ENCODE data around the gene RAD51C.
"Not testable (repeated sequence)": the region's sequence is repeated elsewhere in the genome, so short reads cannot be mapped to it uniquely, and the experiment has no call there.

RAD51C gene

DNA sequence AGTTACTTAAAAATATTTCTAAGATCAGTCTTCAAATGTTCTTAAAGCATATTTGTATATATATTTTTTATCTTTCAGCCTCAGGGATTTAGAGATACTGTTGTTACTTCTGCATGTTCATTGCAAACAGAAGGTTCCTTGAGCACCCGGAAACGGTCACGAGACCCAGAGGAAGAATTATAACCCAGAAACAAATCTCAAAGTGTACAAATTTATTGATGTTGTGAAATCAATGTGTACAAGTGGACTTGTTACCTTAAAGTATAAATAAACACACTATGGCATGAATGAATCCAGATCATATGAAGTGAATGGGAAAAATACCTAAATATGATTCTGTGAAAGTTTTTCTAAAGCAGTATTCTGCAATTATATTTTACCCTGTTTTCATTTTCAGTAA is 41.6 kb downstream of the RAD51C start:
- TF ChIP-seq, protein P1, sequence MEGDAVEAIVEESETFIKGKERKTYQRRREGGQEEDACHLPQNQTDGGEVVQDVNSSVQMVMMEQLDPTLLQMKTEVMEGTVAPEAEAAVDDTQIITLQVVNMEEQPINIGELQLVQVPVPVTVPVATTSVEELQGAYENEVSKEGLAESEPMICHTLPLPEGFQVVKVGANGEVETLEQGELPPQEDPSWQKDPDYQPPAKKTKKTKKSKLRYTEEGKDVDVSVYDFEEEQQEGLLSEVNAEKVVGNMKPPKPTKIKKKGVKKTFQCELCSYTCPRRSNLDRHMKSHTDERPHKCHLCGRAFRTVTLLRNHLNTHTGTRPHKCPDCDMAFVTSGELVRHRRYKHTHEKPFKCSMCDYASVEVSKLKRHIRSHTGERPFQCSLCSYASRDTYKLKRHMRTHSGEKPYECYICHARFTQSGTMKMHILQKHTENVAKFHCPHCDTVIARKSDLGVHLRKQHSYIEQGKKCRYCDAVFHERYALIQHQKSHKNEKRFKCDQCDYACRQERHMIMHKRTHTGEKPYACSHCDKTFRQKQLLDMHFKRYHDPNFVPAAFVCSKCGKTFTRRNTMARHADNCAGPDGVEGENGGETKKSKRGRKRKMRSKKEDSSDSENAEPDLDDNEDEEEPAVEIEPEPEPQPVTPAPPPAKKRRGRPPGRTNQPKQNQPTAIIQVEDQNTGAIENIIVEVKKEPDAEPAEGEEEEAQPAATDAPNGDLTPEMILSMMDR (IDR thresholded peaks at IDR 0.05; ENCODE audit: control insufficient read depth, insufficient read depth, low read depth, low read length, missing control alignments), result no peak
- no peak for DNase-seq (ENCODE audit: low read depth)
- no peak overlapping the region for H3K4me3 ChIP-seq (ENCODE audit: control insufficient read depth, low read depth, low read length)

DNA sequence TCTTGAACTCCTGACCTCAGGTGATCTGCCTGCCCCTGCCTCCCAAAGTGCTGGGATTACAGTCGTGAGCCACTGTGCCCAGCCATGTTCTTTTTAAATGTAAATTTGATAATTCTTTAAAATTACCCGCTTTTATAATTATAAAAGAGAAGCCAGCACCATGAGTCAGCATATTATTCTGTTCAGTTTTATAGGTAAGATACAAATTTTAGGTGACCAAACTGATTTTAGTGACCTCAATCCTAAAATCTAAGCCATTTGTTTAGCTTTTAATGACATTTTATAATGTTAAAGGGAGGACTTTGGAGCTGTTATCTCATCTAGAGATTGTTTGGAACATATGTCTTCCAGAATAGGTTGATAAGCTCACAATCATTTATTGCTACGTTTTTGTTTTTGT is 42.4 kb downstream of the RAD51C start:
- DNase-seq (ENCODE audit: low read depth), result no peak
- no peak overlapping the region for H3K4me3 ChIP-seq (ENCODE audit: control insufficient read depth, low read depth, low read length)
- TF ChIP-seq, protein P1 (IDR thresholded peaks at IDR 0.05; ENCODE audit: control insufficient read depth, insufficient read depth, low read depth, low read length, missing control alignments), result no peak

DNA sequence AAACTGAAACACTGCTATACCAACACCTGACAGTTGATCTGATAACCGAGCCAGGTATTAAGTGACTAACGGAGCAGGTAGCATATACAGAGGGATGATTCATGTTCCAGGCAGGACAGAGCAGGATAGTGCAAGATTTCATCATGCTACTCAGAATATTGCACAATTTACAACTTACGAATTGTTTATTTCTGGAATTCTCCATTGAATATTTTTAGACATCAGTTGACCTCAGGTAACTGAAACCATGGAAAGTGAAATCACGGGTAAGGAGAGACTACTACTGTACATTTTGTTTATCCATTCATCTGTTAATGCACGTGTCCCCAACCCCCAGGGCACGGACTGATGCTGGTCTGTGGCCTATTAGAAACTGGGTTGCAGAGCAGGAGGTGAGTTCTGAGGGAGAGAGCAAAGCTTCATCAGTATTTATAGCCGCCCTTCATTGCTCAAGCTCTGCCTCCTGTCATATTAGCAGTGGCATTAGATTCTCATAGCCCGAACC is 48.8 kb downstream of the RAD51C start:
- DNase-seq (ENCODE audit: low read depth), result peak; percentile 14
- TF ChIP-seq, protein P1 (IDR thresholded peaks at IDR 0.05; ENCODE audit: control insufficient read depth, insufficient read depth, low read depth, low read length, missing control alignments), result no peak
- no peak overlapping the region for H3K4me3 ChIP-seq (ENCODE audit: control insufficient read depth, low read depth, low read length)

DNA sequence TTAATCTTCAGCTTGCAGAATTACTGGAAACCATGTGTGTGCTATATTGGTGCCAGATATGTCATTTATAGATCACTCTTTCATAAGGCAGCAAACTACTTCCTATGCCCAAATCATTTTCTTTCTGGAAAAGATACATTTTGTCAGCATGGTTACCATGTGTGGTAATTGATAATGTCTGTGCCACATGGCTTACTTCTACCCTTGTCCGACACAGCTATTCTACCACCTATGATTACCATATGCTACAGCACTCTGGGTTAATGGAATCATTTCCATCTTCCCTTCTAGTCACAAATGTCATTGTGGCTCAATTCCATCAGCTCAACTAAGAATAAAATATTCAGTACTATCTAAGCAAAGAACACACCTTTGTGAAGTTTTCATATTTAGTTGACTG is 55.3 kb downstream of the RAD51C start:
- TF ChIP-seq, protein P1 (IDR thresholded peaks at IDR 0.05; ENCODE audit: control insufficient read depth, insufficient read depth, low read depth, low read length, missing control alignments), result no peak
- DNase-seq (ENCODE audit: low read depth), result no peak
- no peak overlapping the region for H3K4me3 ChIP-seq (ENCODE audit: control insufficient read depth, low read depth, low read length)

DNA sequence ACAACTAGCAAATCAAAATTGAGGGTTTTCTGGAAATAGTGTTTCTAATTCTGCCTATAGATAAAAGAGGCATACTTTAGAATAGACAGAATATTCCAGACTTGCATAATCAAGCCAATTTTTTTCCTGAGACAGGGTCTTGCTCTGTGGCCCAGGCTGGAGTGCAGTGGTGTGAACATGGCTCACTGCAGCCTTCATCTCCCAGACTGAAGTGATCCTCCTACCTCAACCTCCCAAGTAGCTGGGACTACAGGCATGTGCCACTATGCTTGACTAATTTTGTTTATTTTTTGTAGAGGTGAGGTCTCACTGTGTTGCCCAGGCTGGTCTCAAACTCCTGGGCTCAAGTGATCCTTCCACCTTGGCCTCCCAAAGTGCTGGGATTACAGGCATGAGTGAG is 57.2 kb downstream of the RAD51C start:
- not testable (repeated sequence) for H3K4me3 ChIP-seq (ENCODE audit: control insufficient read depth, low read depth, low read length); DNase-seq (ENCODE audit: low read depth)

DNA sequence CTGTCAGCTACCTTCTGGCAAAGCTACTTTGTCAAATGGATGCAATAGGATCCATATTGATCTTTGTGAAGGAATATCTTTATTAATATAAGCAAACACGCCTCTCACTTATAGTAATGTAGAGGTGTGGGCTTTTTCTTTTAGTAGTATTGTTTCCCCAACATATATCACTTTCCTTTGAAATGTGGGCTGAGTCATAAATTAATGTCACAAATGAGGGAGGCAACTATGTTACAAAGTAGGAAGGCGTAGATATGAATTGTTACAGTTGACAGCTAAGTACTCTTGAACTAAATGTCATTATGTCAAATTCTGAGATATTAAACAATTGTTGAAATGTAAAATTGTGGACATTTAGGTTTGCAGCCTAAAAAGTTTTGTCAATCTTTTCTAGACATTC is 60.6 kb downstream of the RAD51C start:
- TF ChIP-seq, protein P1 (IDR thresholded peaks at IDR 0.05; ENCODE audit: control insufficient read depth, insufficient read depth, low read depth, low read length, missing control alignments), result no peak
- no peak overlapping the region for H3K4me3 ChIP-seq (ENCODE audit: control insufficient read depth, low read depth, low read length)
- no peak for DNase-seq (ENCODE audit: low read depth)

DNA sequence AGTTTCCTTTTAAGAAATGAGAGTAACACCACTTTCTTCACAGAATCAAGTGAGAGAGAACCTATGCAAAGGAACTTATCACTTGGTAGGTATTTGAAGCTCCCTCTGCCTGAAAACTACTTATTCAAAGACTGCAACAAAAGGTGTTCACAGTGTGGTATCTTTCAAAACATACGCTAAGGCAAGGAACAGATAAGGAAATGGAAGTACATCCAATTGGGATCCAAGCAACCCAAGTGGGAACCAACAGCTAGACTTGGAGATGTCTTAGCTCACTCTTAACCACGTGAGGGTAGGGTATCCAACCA is 62.8 kb downstream of the RAD51C start:
- no peak for DNase-seq (ENCODE audit: low read depth)
- H3K4me3 ChIP-seq (ENCODE audit: control insufficient read depth, low read depth, low read length), result peak overlapping the region; percentile 57
- TF ChIP-seq, protein P1 (IDR thresholded peaks at IDR 0.05; ENCODE audit: control insufficient read depth, insufficient read depth, low read depth, low read length, missing control alignments), result no peak

All from AG09309 (cell line).